ENCODE measurements around the gene ETHE1. TPM values are rescaled to one million over a fixed set of nuclear protein-coding genes. Genes with fewer than 3 reads are reported as not detected.

ETHE1 gene
- total RNA-seq, 1 donor from 2014 or later = 44.6 TPM

- DNase-seq (ENCODE audit: extremely low read depth, low read depth, low spot score) = no peak
These were observed 59.7 kb downstream of the ETHE1 start for GRCh38 chr19:43467276-43467675.

- DNase-seq (ENCODE audit: extremely low read depth, low read depth, low spot score) = no peak
These were observed 60.2 kb downstream of the ETHE1 start for GRCh38 chr19:43466793-43467192.

- DNase-seq (ENCODE audit: extremely low read depth, low read depth, low spot score) = no peak
These were observed 61.4 kb downstream of the ETHE1 start, which contains the start of gene LYPD3 for GRCh38 chr19:43465468-43466120. LYPD3 (minus strand) TSS chr19:43465608; CDS start chr19:43465571, 37 bp downstream.

DNA sequence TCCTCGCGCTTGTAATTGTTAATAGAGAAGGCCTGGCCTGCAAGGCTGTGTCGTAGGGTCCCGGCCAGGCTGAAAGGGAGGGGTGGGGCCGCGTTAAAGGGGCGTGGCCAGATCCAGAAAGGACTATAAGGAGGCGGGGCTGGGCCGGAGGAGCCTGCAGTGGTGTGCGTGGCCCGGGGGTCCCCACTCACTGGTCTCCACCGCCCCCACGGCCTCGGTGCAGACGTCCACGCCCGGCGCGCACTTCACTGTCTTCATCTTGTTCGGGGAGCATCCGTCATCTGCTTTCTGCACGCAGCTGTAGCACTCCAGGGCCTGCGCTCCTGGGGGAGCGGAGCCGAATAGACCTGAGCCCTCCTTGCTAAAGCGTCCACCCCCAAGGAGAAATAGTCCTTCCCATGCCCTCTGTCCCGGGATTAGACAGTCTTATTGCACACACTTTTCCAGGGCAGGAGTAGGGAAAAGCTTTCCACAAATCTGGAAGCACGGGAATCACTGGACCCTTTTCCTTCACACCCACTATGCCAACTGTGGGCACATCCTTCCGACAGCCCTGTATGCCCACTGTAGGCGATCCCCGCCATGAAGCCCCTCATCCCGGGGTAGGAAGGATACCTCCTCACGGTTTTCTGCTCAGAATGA lies 62.7 kb downstream of the ETHE1 start:
- DNase-seq (ENCODE audit: extremely low read depth, low read depth, low spot score) = no peak

- peak; percentile 45 for DNase-seq (ENCODE audit: extremely low read depth, low read depth, low spot score)
These were observed 63.4 kb downstream of the ETHE1 start for GRCh38 chr19:43463381-43464133.

DNA sequence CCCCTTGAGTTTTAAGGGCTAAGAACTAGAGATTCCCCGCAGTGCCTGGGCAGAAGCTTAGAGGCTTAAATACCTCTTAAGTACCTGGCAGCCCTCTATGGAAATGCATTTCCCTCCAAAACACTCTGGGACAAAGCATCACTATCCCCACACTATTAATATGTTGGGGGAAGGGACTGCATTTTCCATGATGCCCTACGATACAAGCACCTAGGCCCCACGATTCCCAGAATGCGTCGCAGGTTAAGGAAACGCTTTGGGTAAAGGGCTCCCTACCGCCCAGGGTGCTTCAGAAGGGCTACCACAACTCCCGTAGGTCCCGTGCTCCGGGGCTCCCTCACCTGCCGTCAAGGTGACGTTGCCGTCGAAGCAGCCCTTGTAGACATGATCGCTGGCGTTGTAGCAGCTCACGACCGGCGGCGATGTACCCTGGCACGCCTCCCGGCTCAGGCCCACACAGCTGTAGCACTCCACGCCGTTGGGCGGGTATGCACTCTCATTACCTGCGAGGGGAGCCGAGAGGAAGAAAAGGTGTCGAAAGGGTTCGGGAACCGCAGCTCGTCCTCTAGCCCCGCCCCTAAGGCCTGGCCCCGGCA lies 64.1 kb downstream of the ETHE1 start:
- DNase-seq (ENCODE audit: extremely low read depth, low read depth, low spot score) = no peak

DNA sequence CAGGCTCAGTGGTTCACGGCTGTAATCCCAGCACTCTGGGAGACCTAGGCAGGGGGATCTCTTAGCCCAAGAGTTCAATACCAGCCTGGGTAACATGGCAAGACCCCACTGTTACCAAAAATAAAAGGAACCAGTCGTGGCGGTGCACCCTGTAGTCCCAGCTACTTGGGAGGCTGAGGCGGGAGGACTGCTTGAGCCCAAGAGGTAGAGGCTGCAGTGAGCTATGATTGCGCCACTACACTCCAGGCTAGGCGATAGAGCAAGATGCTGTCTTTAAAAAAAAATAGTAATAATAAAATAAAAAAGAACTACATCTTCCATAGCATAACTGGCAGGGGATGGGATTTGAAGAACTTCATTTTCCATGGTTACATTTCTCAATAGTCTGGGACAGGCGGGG lies 64.6 kb downstream of the ETHE1 start:
- no peak for DNase-seq (ENCODE audit: extremely low read depth, low read depth, low spot score)

GRCh38 chr19:43461303-43461702 lies 65.7 kb downstream of the ETHE1 start:
- no peak for DNase-seq (ENCODE audit: extremely low read depth, low read depth, low spot score)

DNA sequence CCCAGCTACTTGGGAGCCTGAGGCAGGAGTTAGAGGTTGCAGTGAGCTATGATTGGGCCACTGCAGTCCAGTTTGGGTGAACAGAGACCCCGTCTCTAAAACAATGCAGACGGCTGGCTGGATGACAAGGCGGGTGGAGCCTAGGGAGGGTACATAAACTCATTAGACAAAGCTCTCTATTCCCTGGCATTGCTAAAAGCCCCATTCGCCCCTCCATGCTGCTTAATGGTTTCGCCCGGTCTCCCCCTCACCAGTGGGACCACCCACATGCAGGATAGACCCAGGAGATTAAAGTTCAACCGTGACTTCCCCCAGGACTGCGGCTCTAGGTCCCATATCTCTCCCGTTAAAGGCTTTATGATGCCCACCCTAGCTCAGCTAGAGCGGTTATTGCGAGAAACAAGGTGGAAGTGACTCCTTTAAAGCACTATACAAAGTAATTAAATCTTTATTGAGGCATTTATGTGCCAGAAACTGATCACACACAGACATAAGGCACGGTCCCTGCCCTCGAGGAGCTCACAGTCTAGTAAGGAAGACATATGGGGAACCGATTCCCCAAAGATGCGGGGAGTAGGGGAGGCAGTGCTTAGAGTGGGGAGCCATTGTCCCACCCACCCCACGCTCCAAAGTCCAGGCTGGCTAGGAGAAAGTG lies 66.5 kb downstream of the ETHE1 start:
- no peak for DNase-seq (ENCODE audit: extremely low read depth, low read depth, low spot score)

DNA sequence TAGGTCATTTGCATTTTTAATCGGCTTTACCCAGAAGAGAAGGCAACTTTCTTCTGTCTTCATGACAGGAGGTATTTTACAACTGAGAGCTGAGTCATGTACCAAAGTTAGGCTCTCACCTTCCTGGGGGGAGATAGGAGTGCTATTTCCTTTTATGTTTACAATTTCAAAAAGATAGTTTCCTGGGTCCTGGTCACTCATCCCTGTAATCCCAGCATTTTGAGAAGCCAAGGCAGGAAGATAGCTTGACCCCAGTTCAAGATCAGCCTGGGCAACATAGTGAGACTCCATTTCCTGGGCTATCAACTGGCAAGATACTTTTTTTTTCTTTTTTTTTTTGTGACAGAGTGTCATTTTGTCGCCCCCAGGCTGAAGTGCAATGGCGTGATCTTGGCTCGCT lies 69.2 kb downstream of the ETHE1 start:
- DNase-seq (ENCODE audit: extremely low read depth, low read depth, low spot score) = no peak

Other genes starting within 250 kb of the ETHE1 start
- gene CD177, start 173.5 kb downstream of the ETHE1 start, total RNA-seq = 0.06 and 1.0 TPM in 2 replicates
- gene TEX101, start 112.3 kb downstream of the ETHE1 start, total RNA-seq = not detected in 2 replicates
- not detected in 2 replicates for gene LYPD3, start 61.6 kb downstream of the ETHE1 start, total RNA-seq
- gene PHLDB3, start 22.5 kb downstream of the ETHE1 start, total RNA-seq = 8.2 and 9.6 TPM in 2 replicates
- gene ZNF575, start 6.0 kb upstream of the ETHE1 start, total RNA-seq = not detected in 2 replicates
- gene XRCC1, start 48.3 kb upstream of the ETHE1 start, total RNA-seq = 28.5 and 34.3 TPM in 2 replicates
- gene PINLYP, start 48.6 kb upstream of the ETHE1 start, total RNA-seq = 2.5 TPM in 1 of 2 replicates, not detected in the other
- gene IRGQ, start 68.9 kb upstream of the ETHE1 start, total RNA-seq = 38.3 and 58.3 TPM in 2 replicates
- gene ZNF576, start 69.4 kb upstream of the ETHE1 start, total RNA-seq = 8.6 and 11.2 TPM in 2 replicates
- 0.29 TPM in 1 of 2 replicates, not detected in the other for gene SRRM5, start 84.9 kb upstream of the ETHE1 start, total RNA-seq
- 62.6 and 72.5 TPM in 2 replicates for gene ZNF428, start 92.4 kb upstream of the ETHE1 start, total RNA-seq
- gene CADM4, start 112.6 kb upstream of the ETHE1 start, total RNA-seq = 5.7 and 8.3 TPM in 2 replicates
- 99.7 and 140 TPM in 2 replicates for gene PLAUR, start 143.0 kb upstream of the ETHE1 start, total RNA-seq
- gene IRGC, start 188.9 kb upstream of the ETHE1 start, total RNA-seq = not detected in 2 replicates
- gene SMG9, start 227.8 kb upstream of the ETHE1 start, total RNA-seq = 21.3 and 24.5 TPM in 2 replicates

Data from glomerular endothelial cell (primary cell).